GM19351 (cell line): Measurements from ENCODE around the gene POLR2H.
"Not testable (repeated sequence)": the region's sequence is repeated elsewhere in the genome, so short reads cannot be mapped to it uniquely, and the experiment has no call there.

Source experiments
- ATAC-seq: cut with Tn5 transposase; IDR thresholded peaks from one replicate; pipeline ENCODE4 v1.9.1; 2021; ENCODE audit warnings: mild to moderate bottlenecking, moderate library complexity; ENCODE audit not compliant: unreplicated experiment

POLR2H gene

DNA sequence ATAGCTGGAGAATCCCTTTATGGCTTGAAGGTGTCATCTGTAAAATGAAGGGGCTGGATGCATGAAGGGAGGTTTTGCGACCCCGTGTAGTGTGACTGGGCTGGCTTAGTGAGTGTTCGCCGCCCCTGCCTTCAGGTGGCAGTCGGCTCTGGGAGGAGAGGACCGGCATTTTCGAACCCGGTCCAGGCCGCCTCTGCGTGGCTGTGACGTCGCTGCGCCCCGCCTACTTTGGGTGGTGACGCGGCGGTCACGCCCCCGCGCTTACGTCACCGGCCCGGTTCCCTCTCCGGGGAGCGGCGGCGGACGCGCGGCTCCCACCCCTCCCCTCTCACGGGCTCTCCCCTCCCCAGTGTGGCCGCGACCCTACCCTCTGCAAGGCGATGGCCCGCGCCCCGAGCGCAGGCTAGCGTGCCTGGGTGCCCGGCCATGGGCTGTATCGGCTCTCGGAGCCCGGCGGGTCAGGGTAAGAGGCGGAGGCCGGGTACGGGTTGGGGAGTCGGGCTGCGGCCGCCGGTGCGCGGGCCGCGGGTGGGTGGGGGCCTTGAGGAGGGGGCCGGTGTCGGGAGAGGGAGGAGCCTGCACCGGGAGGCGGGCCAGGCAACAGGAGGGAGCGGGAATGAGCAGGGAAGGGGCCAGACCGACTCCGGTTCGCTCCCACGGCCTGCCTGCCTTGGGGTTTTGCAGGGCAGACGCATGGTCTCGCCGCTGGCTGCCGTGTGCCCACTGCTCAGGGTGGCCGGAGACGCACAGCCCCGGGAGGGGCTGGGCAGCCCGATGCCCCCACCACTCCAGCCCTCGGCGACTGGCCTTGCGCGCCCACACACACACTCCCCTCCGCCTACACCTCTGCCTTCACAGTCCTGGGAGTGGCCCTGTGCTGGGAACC, 25.6 kb upstream of the POLR2H start:
- ATAC-seq: peak; percentile 85

DNA sequence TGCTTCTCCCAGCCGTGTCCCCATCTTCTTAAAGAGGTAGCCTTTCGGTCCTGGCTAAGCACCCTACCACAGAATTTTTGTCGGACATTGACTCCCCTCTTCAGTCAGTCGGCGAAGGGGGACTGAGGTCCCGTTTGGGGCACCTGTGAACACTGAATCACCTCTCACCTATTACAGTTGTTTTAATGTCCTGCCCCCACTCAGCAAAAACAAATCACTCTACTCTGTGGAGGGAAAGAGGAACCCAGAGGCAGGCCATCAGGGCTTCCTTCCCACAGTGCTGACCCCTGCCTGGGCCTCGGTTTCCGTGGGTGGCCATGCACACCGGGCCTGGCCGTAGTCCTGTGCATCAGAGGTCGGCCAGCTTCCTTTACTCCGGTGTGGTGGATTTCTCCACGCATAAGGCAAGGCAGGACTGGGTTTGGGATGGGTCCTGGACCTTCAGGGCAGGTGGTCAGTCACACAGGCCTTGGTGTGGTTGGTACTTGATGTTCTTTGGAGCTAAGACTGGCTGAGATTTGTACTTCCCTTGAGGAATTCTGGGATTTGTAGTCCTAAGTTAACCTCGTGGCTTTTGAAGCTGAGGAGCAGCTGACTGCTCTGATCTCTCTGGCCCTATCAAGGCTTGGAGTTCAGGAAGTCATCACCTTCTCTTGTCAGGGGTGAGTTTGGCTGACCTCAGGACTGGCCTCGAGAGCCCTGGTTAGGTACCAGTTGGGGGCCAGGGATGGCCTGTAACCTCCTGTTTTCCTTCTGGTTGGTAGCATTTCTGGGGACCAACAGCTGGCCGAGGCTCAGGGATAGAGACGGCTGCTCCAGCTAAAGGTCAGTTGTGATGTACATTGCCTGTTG, 24.7 kb upstream of the POLR2H start:
- no peak for ATAC-seq

DNA sequence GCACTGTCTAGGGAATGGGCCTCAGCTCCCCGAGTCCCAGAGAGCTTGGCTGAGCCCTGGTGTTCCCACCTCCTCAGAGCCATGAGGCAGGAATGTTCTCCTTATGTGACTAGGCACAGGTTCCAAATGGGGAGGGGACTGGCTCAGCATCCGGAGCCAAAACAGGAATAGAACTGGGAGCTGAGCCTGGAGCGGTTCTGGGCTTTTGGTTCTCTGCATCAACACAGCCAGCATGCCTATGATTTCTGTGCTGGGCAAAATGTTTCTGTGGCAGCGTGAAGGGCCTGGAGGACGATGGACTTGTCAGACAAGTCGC, 24.2 kb upstream of the POLR2H start, which contains the start of gene FAM131A:
Gene FAM131A, plus strand, starts transcription at position 202 of the 316 bp plus-strand sequence. Its CDS starts 31 bp downstream, at position 233.
- no peak for ATAC-seq

DNA sequence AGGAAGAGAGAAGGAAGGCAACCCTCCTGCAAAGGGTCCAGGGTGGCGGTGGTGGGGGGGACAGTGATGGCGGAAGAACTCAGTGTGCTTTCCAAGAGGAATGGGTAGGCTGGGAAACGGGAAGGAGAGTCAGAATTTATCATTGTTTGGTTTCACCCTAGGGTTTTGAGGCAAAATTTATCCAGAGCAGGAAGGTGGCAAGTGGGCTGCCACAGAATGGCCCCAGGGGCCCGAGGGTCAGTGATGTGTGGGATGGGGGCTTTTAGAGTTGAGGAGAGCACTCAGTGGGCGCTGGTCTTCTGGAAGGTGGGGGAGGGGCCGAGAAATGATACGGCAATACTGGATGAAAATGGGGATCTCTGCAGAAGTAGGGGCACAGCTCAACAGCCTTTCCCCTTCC, 23.5 kb upstream of the POLR2H start:
- ATAC-seq: no peak

DNA sequence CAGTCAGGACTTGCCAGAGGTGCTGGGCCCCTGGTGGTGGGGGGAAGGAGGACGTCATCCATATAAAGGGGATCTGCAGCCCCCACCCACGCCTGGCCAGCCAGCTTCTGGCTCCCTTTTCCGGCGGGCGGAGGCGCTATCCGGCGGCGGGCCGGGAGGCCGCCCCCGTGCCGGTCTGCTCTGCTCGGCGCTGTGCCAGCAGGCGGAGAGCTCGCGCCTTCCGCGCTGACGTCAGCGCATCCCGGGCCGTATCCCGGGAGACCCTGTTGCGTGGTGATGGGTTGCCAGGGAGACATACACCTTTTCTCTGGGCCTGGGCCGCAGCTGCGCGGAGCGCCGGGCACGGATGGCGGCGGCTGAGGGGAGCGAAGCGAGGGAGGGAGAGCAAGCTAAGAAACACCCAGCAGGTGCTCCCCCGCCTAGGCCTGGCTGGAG, 23.0 kb upstream of the POLR2H start:
- ATAC-seq: no peak

- ATAC-seq: no peak
Measured at GRCh38 chr3:184339001-184339400, 22.5 kb upstream of the POLR2H start.

DNA sequence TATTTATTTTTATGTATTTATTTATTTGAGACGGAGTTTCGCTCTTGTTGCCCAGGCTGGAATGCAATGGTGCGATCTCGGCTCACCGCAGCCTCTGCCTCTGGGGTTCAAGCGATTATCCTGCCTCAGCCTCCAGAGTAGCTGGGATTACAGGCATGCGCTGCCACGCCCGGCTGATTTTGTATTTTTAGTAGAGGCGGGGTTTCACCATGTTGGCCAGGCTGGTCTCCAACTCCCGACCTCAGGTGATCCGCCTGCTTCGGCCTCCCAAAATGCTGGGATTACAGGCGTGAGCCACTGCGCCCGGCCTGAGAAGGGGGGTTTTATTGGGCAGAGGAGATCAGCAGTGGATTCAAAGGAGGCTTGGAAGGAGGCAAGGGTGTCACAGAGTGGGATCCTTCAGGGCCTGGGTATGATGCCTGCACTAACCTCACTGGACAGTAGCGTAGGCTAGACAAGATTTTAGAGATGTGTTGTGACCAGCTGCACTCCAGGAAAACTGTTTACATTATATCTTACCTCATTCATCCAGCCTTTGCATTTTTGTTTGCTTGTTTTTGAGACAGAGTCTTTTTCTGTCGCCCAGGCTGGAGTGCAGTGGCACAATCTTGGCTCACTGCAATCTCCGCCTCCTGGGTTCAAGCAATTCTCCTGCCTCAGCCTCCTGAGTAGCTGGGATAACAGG, 21.9 kb upstream of the POLR2H start:
- not testable (repeated sequence) for ATAC-seq

DNA sequence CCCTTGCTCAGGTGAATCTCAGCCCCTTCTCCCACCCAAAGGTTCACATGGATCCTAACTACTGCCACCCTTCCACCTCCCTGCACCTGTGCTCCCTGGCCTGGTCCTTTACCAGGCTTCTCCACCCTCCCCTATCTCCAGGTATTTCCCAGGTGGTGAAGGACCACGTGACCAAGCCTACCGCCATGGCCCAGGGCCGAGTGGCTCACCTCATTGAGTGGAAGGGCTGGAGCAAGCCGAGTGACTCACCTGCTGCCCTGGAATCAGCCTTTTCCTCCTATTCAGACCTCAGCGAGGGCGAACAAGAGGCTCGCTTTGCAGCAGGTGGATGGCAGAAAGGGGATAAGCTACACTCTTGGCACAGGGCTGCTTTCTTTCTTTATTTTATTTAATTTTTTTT, 19.6 kb upstream of the POLR2H start:
- ATAC-seq: no peak

- no peak for ATAC-seq
Measured at GRCh38 chr3:184343200-184343876, 18.2 kb upstream of the POLR2H start.

- ATAC-seq: no peak
Measured at GRCh38 chr3:184344579-184345316, 16.8 kb upstream of the POLR2H start.

DNA sequence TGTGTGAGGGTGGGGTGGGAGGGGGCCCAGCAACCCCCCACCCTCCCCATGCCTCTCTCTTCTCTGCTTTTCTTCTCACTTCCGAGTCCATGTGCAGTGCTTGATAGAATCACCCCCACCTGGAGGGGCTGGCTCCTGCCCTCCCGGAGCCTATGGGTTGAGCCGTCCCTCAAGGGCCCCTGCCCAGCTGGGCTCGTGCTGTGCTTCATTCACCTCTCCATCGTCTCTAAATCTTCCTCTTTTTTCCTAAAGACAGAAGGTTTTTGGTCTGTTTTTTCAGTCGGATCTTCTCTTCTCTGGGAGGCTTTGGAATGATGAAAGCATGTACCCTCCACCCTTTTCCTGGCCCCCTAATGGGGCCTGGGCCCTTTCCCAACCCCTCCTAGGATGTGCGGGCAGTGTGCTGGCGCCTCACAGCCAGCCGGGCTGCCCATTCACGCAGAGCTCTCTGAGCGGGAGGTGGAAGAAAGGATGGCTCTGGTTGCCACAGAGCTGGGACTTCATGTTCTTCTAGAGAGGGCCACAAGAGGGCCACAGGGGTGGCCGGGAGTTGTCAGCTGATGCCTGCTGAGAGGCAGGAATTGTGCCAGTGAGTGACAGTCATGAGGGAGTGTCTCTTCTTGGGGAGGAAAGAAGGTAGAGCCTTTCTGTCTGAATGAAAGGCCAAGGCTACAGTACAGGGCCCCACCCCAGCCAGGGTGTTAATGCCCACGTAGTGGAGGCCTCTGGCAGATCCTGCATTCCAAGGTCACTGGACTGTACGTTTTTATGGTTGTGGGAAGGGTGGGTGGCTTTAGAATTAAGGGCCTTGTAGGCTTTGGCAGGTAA, 16.0 kb upstream of the POLR2H start:
- no peak for ATAC-seq

DNA sequence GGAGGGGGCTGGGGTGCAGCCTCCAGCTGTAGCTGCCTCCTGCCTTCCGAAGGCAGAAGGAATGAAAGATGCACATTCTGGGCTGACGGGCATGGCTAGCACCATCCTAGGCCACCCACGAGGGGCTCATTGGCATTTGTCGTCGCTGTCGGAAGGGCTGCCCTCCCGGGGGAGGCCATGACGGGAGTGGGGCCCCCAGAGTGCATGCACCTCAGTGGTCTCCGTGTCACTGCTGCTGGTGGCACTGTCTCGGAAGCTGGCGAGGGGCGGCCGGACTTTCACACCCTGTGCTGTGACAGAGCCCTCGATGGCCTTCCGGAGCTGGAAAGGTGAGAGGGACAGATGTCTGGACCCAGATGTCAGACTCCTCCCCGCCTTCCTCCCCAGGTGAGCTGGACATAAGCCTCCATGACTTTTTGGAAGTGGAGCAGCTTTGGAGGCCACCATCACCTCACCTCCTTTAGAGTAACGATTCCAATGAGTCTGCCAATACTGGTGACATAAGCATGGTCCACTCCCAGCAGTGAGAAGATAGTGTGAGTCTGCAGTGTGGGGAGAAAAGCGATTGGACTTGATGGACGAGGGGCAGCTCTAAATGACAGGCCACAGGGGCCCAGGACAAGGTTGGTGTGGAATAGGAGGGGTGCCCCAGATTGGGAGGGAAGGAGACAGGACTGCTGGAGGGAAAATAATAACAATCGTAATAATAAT, 14.9 kb upstream of the POLR2H start:
- no peak for ATAC-seq

- no peak for ATAC-seq
Measured at GRCh38 chr3:184347321-184348056, 14.0 kb upstream of the POLR2H start.

DNA sequence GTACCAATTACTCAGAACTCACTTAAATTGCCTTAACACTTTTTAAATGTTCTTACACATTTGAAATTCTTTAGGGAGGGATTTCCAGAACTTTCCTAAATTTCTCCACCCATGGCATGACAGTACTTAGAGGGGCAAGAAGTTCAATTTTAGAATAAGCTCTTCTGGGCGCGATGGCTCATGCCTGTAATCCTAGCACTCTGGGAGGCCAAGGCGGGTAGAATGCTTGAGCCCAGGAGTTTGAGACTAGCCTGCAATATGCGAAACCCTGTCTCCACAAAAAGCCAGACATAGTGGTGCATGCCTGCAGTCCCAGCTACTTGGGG, 13.5 kb upstream of the POLR2H start:
- ATAC-seq: no peak

DNA sequence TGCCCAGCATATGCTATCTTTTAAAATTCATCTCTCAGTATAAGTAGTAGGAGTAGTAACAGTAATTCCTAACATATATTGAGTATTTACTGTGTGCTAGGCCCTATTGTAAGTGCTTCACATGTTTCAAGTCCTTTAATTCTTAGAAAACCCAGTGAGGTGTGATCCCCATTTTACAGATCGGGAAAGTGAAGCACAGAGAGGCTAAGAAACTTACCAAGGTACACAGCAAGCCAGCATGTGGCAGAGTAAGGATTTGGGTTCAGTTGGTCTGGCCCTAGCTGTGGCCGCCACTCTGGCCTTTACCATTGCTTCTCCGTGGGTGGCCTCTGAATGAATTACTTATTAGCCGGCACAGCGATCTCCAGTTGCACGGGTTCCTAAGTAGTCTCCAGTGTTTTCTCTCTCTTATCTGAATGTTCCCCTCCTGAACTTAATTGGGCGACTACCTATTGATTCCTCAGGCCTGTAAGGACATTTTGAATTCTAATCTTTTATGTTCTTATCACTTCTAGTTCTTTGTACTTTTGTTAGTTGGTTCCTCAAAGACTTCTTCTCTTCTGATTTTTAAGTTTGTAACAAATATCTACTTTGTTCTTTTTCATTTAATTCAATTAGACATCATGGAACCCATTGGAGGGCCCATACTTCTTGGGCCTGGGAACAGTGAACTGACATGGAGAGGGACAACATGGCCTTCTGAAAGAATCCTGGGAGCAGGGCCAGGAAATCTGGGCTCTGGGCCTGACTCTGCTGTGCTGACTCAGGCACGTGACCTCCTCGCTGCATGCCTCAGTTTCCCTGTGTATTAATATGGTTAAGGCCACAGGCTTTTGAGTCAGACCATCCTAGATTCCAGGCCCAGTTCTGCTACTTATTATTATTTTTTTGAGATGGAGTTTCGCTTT, 11.7 kb upstream of the POLR2H start:
- no peak for ATAC-seq

- ATAC-seq: no peak
Measured at GRCh38 chr3:184350618-184351017, 10.9 kb upstream of the POLR2H start.

GRCh38 chr3:184351511-184352148, 9.9 kb upstream of the POLR2H start:
- ATAC-seq: no peak
